Trophoblast cell (in vitro differentiated cells and primary cell): ENCODE data around the gene CORO7.
A peak's percentile ranks its signal among the peaks of the same experiment; 100 is the strongest.

ENCODE experiments used
- DNase-seq, 2 donors: peaks; one replicate each; pipeline ENCODE4 v3.0.0-alpha.2; 2016
- H2AFZ ChIP-seq: 2 replicates; pipeline ENCODE4 v1.6.1; 2013; ENCODE audit warnings: low read length, moderate library complexity, mild to moderate bottlenecking; ENCODE audit not compliant: insufficient read depth, poor library complexity
- H2AK5ac ChIP-seq: 2 replicates; pipeline ENCODE4 v1.6.1; 2013; ENCODE audit warnings: mild to moderate bottlenecking, low read length
- H2BK120ac ChIP-seq: 2 replicates; pipeline ENCODE4 v1.6.1; 2013; ENCODE audit warnings: low read length, mild to moderate bottlenecking, moderate library complexity; ENCODE audit not compliant: insufficient read depth, poor library complexity
- H2BK12ac ChIP-seq: 2 replicates; pipeline ENCODE4 v1.6.1; 2013; ENCODE audit warnings: mild to moderate bottlenecking, low read length, moderate library complexity
- H2BK5ac ChIP-seq: 2 replicates; pipeline ENCODE4 v1.6.1; 2013; ENCODE audit warnings: low read length, low read depth, moderate library complexity, mild to moderate bottlenecking; ENCODE audit not compliant: poor library complexity
- H3K14ac ChIP-seq: 2 replicates; pipeline ENCODE4 v1.6.1; 2013; ENCODE audit warnings: mild to moderate bottlenecking, low read length
- H3K18ac ChIP-seq: 2 replicates; pipeline ENCODE4 v1.6.1; 2013; ENCODE audit warnings: mild to moderate bottlenecking, low read length
- H3K23ac ChIP-seq: 2 replicates; pipeline ENCODE4 v1.6.1; 2013; ENCODE audit warnings: low read length
- H3K27ac ChIP-seq: 2 replicates; pipeline ENCODE4 v1.5.1; 2013; ENCODE audit warnings: low read depth, mild to moderate bottlenecking, inconsistent platforms, low read length, moderate library complexity
- H3K27me3 ChIP-seq: 2 replicates; pipeline ENCODE4 v1.6.1; 2013; ENCODE audit warnings: inconsistent platforms, mild to moderate bottlenecking, low read length, moderate library complexity; ENCODE audit not compliant: insufficient read depth
- H3K36me3 ChIP-seq, 2 experiments: 1 replicate in 1 of 2; 2 replicates in 1 of 2; pipeline ENCODE4 v1.6.1; 2013; ENCODE audit warnings: low read length in 2 of 2, mild to moderate bottlenecking in 2 of 2, moderate library complexity in 1 of 2; ENCODE audit not compliant: insufficient read depth in 2 of 2, control insufficient read depth in 1 of 2
- H3K4ac ChIP-seq: 2 replicates; pipeline ENCODE4 v1.6.1; 2013; ENCODE audit warnings: low read depth, mild to moderate bottlenecking, low read length, moderate library complexity
- H3K4me1 ChIP-seq, 2 experiments: 1 replicate in 1 of 2; 2 replicates in 1 of 2; pipeline ENCODE4 v1.6.1; 2013; ENCODE audit warnings: low read length in 2 of 2, mild to moderate bottlenecking in 2 of 2, moderate library complexity in 1 of 2; ENCODE audit not compliant: insufficient read depth in 2 of 2, control insufficient read depth in 1 of 2
- H3K4me2 ChIP-seq: 2 replicates; pipeline ENCODE4 v1.6.1; 2013; ENCODE audit warnings: inconsistent platforms, mild to moderate bottlenecking, low read length, moderate library complexity
- H3K4me3 ChIP-seq: 2 replicates; pipeline ENCODE4 v1.5.1; 2013; ENCODE audit warnings: mild to moderate bottlenecking, low read depth, low read length, inconsistent platforms
- H3K79me1 ChIP-seq: one replicate; pipeline ENCODE4 v1.6.1; 2013; ENCODE audit warnings: low read length
- H3K79me2 ChIP-seq: 2 replicates; pipeline ENCODE4 v1.6.1; 2013; ENCODE audit warnings: low read length, mild to moderate bottlenecking; ENCODE audit not compliant: control insufficient read depth, insufficient read depth, poor library complexity
- H3K9ac ChIP-seq: 2 replicates; pipeline ENCODE4 v1.6.1; 2013; ENCODE audit warnings: mild to moderate bottlenecking, low read length
- H3K9me3 ChIP-seq: 2 replicates; pipeline ENCODE4 v1.6.1; 2013; ENCODE audit warnings: low read depth, mild to moderate bottlenecking, control low read depth, inconsistent platforms, low read length; ENCODE audit not compliant: insufficient read depth
- H4K12ac ChIP-seq: 2 replicates; pipeline ENCODE4 v1.6.1; 2013; ENCODE audit warnings: low read depth, mild to moderate bottlenecking, low read length, moderate library complexity
- H4K8ac ChIP-seq: 2 replicates; pipeline ENCODE4 v1.6.1; 2013; ENCODE audit warnings: low read depth, mild to moderate bottlenecking, low read length, moderate library complexity
- H4K91ac ChIP-seq: one replicate; pipeline ENCODE4 v1.6.1; 2013; ENCODE audit warnings: low read depth, mild to moderate bottlenecking, low read length, moderate library complexity
- WGBS: extraction: QIAGEN DNeasy Blood & Tissue Kit; methylation state at CpG from one replicate; pipeline ENCODE4 v1.1.7; 2013; ENCODE audit warnings: missing lambda C conversion rate; ENCODE audit not compliant: insufficient read length, insufficient coverage; ENCODE audit errors: extremely low coverage; 5-methylcytosine and 5-hydroxymethylcytosine counted together

Gene CORO7

GRCh38 chr16:4359914-4360313 lies 56.5 kb downstream of the CORO7 start:
- 100% methylated on average over 2 of the region's 3 CpGs for WGBS
- Histone ChIP-seq H2BK5ac (no peak overlapping the region), H3K36me3 (peaks cover 10 to 25% of the 10 kb centered on the region in 2 experiments), H2AFZ (no peak overlapping the region), H3K4me1 (peaks cover 2 to 6% of the 10 kb centered on the region in 2 experiments), H3K23ac (no peak overlapping the region), H3K14ac (no peak overlapping the region), H2BK120ac (no peak overlapping the region), H3K4me3 (no peak overlapping the region), H3K27ac (no peak overlapping the region), H4K8ac (no peak overlapping the region), H3K79me1 (no peaks in the 10 kb centered on the region), H3K18ac (no peak overlapping the region), H3K4ac (no peak overlapping the region), H4K91ac (no peak overlapping the region), H3K79me2 (no peaks in the 10 kb centered on the region), H3K27me3 (no peaks in the 10 kb centered on the region), H2AK5ac (no peak overlapping the region), H4K12ac (no peak overlapping the region), H3K9me3 (peaks cover 3% of the 10 kb centered on the region), H2BK12ac (no peak overlapping the region), H3K9ac (no peak overlapping the region), H3K4me2 (no peak overlapping the region)
- no peak for DNase-seq

DNA sequence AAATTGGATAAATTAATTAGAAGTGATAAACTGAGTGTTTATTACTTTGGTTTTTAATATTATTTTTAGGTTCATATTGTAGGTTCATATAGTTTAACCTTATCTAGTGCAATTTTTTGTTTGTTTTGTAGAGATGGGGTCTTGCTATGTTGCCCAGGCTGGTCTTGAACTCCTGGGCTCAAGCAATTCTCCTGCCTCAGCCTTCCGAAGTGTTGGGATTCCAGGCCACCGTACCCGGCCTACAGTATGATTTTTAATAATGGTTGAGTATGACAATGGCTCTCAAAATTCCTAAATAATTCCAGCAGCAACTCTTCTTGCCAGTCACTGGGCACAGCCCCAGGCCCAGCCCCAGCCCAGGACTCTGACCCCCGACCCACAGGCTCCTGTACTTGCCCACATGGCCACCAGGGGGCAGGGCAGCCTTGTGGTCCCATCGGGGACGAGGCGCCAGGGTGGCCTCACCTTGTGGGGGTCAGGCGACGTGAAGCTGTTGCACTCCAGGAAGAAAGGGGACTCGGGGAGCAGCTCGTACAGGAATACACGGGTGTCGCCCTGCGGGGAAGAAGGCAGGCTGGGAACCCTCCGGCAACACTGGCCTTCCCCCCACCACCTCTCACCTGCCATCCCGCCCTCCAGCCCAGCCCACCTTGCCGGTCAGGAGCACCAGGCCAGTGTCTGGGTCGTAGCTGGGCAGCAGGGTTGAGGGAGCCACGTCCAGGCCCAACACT lies 57.4 kb downstream of the CORO7 start:
- Histone ChIP-seq H4K8ac (no peak overlapping the region), H3K36me3 (peaks cover 5 to 21% of the 10 kb centered on the region in 2 experiments), H3K4ac (no peak overlapping the region), H3K18ac (no peak overlapping the region), H3K79me2 (no peaks in the 10 kb centered on the region), H3K14ac (no peak overlapping the region), H3K9me3 (peaks cover 2% of the 10 kb centered on the region), H2BK5ac (no peak overlapping the region), H2AK5ac (no peak overlapping the region), H2BK12ac (no peak overlapping the region), H4K91ac (no peak overlapping the region), H2AFZ (no peak overlapping the region), H3K23ac (no peak overlapping the region), H3K27ac (no peak overlapping the region), H3K79me1 (no peaks in the 10 kb centered on the region), H3K4me3 (no peak overlapping the region), H3K4me2 (no peak overlapping the region), H2BK120ac (no peak overlapping the region), H3K4me1 (peaks cover 2 to 6% of the 10 kb centered on the region in 2 experiments), H3K9ac (no peak overlapping the region), H3K27me3 (no peaks in the 10 kb centered on the region), H4K12ac (no peak overlapping the region)
- DNase-seq, result peak in 1 of 2 donors; percentile 70
- WGBS, result no CpG with 5 or more reads among the region's 19 CpGs

- no peak overlapping the region for H3K23ac ChIP-seq
- H2BK5ac ChIP-seq, result no peak overlapping the region
- no peak overlapping the region for H2BK120ac ChIP-seq
- H4K12ac ChIP-seq, result no peak overlapping the region
- no peak overlapping the region for H3K9ac ChIP-seq
- no peak overlapping the region for H4K8ac ChIP-seq
- H3K4me3 ChIP-seq, result no peak overlapping the region
- H3K4ac ChIP-seq, result no peak overlapping the region
- no peak overlapping the region for H3K18ac ChIP-seq
- peaks cover 2% of the 10 kb centered on the region for H3K9me3 ChIP-seq
- H3K4me1 ChIP-seq, result peaks cover 2 to 6% of the 10 kb centered on the region in 2 experiments
- WGBS, result no CpG with 5 or more reads among the region's 19 CpGs
- no peak overlapping the region for H2AK5ac ChIP-seq
- H2BK12ac ChIP-seq, result no peak overlapping the region
- H3K14ac ChIP-seq, result no peak overlapping the region
- H4K91ac ChIP-seq, result no peak overlapping the region
- no peaks in the 10 kb centered on the region for H3K27me3 ChIP-seq
- no peak overlapping the region for H3K4me2 ChIP-seq
- no peaks in the 10 kb centered on the region for H3K79me1 ChIP-seq
- H3K36me3 ChIP-seq, result peaks cover 5 to 21% of the 10 kb centered on the region in 2 experiments
- no peak overlapping the region for H2AFZ ChIP-seq
- H3K27ac ChIP-seq, result no peak overlapping the region
- H3K79me2 ChIP-seq, result no peaks in the 10 kb centered on the region
- DNase-seq, result no peak
Observed at GRCh38 chr16:4358236-4358635, 58.2 kb downstream of the CORO7 start.

- H3K9me3 ChIP-seq, result peaks cover 2% of the 10 kb centered on the region
- H2BK5ac ChIP-seq, result no peak overlapping the region
- H2BK12ac ChIP-seq, result no peak overlapping the region
- H3K36me3 ChIP-seq, result peaks cover 4 to 18% of the 10 kb centered on the region in 2 experiments
- H4K91ac ChIP-seq, result no peak overlapping the region
- H3K27me3 ChIP-seq, result no peaks in the 10 kb centered on the region
- no peak overlapping the region for H3K4me2 ChIP-seq
- no peaks in the 10 kb centered on the region for H3K79me1 ChIP-seq
- peaks cover 2 to 6% of the 10 kb centered on the region in 2 experiments for H3K4me1 ChIP-seq
- H4K8ac ChIP-seq, result no peak overlapping the region
- H2BK120ac ChIP-seq, result no peak overlapping the region
- no peak for DNase-seq
- H3K23ac ChIP-seq, result no peak overlapping the region
- H3K18ac ChIP-seq, result no peak overlapping the region
- no peak overlapping the region for H3K27ac ChIP-seq
- no CpG with 5 or more reads among the region's 7 CpGs for WGBS
- H2AFZ ChIP-seq, result no peak overlapping the region
- H3K9ac ChIP-seq, result no peak overlapping the region
- no peak overlapping the region for H3K14ac ChIP-seq
- no peak overlapping the region for H2AK5ac ChIP-seq
- no peak overlapping the region for H3K4ac ChIP-seq
- no peaks in the 10 kb centered on the region for H3K79me2 ChIP-seq
- no peak overlapping the region for H3K4me3 ChIP-seq
- no peak overlapping the region for H4K12ac ChIP-seq
Observed at GRCh38 chr16:4356820-4357219, 59.6 kb downstream of the CORO7 start.
